IPS-20b (cell line): ENCODE results near the gene EREG.
"Not testable (repeated sequence)": the region's sequence is repeated elsewhere in the genome, so short reads cannot be mapped to it uniquely, and the experiment has no call there.

ENCODE experiments used
- H3K27ac ChIP-seq: one replicate; pipeline ENCODE4 v1.5.1; 2013; ENCODE audit warnings: low read length
- H3K27me3 ChIP-seq: 2 replicates; pipeline ENCODE4 v1.6.1; 2013; ENCODE audit warnings: mild to moderate bottlenecking, low read length, inconsistent platforms; ENCODE audit not compliant: insufficient read depth
- H3K36me3 ChIP-seq: 2 replicates; pipeline ENCODE4 v1.6.1; 2013; ENCODE audit warnings: low read depth, mild to moderate bottlenecking, inconsistent platforms, low read length, moderate library complexity; ENCODE audit not compliant: insufficient read depth
- H3K4me1 ChIP-seq: 2 replicates; pipeline ENCODE4 v1.6.1; 2013; ENCODE audit warnings: mild to moderate bottlenecking, control low read depth, inconsistent platforms, low read length, moderate library complexity; ENCODE audit not compliant: insufficient read depth
- H3K4me3 ChIP-seq: 2 replicates; pipeline ENCODE4 v1.5.1; 2013; ENCODE audit warnings: mild to moderate bottlenecking, low read length, inconsistent platforms
- H3K9ac ChIP-seq: 2 replicates; pipeline ENCODE4 v1.6.1; 2013; ENCODE audit warnings: low read depth, mild to moderate bottlenecking, inconsistent platforms, low read length, moderate library complexity
- H3K9me3 ChIP-seq: 2 replicates; pipeline ENCODE4 v1.6.1; 2013; ENCODE audit warnings: mild to moderate bottlenecking, low read depth, low read length, inconsistent platforms; ENCODE audit not compliant: insufficient read depth

Gene EREG

GRCh38 chr4:74391890-74392475 lies 27.0 kb downstream of the EREG start:
- Histone ChIP-seq H3K9me3 (no peaks in the 10 kb centered on the region), H3K27ac (no peak overlapping the region), H3K9ac (no peak overlapping the region), H3K4me1 (no peaks in the 10 kb centered on the region), H3K4me3 (no peak overlapping the region), H3K36me3 (no peaks in the 10 kb centered on the region), H3K27me3 (no peaks in the 10 kb centered on the region)

GRCh38 chr4:74394476-74395136 lies 29.7 kb downstream of the EREG start:
- Histone ChIP-seq H3K4me3 (no peak overlapping the region), H3K9me3 (no peaks in the 10 kb centered on the region), H3K4me1 (no peaks in the 10 kb centered on the region), H3K36me3 (no peaks in the 10 kb centered on the region), H3K27me3 (no peaks in the 10 kb centered on the region), H3K9ac (no peak overlapping the region), H3K27ac (no peak overlapping the region)

GRCh38 chr4:74395633-74396032 lies 30.7 kb downstream of the EREG start:
- Histone ChIP-seq H3K27me3 (no peaks in the 10 kb centered on the region), H3K4me1 (no peaks in the 10 kb centered on the region), H3K9ac (no peak overlapping the region), H3K36me3 (no peaks in the 10 kb centered on the region), H3K9me3 (no peaks in the 10 kb centered on the region), H3K27ac (no peak overlapping the region), H3K4me3 (no peak overlapping the region)

GRCh38 chr4:74397748-74398426 lies 32.9 kb downstream of the EREG start:
- no peak overlapping the region for H3K9ac ChIP-seq
- no peak overlapping the region for H3K4me3 ChIP-seq
- H3K36me3 ChIP-seq = no peaks in the 10 kb centered on the region
- no peaks in the 10 kb centered on the region for H3K4me1 ChIP-seq
- no peak overlapping the region for H3K27ac ChIP-seq
- H3K9me3 ChIP-seq = no peaks in the 10 kb centered on the region
- H3K27me3 ChIP-seq = no peaks in the 10 kb centered on the region

- not testable (repeated sequence) for H3K4me3 ChIP-seq, H3K27me3 ChIP-seq, H3K9ac ChIP-seq, H3K4me1 ChIP-seq, H3K27ac ChIP-seq, H3K36me3 ChIP-seq, H3K9me3 ChIP-seq
These were observed 34.1 kb downstream of the EREG start for GRCh38 chr4:74398894-74399589.

GRCh38 chr4:74400395-74400794 lies 35.5 kb downstream of the EREG start:
- H3K4me1 ChIP-seq = no peaks in the 10 kb centered on the region
- no peak overlapping the region for H3K4me3 ChIP-seq
- no peaks in the 10 kb centered on the region for H3K9me3 ChIP-seq
- H3K27ac ChIP-seq = no peak overlapping the region
- H3K36me3 ChIP-seq = no peaks in the 10 kb centered on the region
- no peaks in the 10 kb centered on the region for H3K27me3 ChIP-seq
- no peak overlapping the region for H3K9ac ChIP-seq

- no peaks in the 10 kb centered on the region for H3K9me3 ChIP-seq
- H3K36me3 ChIP-seq = no peaks in the 10 kb centered on the region
- no peak overlapping the region for H3K4me3 ChIP-seq
- no peaks in the 10 kb centered on the region for H3K4me1 ChIP-seq
- H3K27ac ChIP-seq = no peak overlapping the region
- H3K9ac ChIP-seq = no peak overlapping the region
- no peaks in the 10 kb centered on the region for H3K27me3 ChIP-seq
These were observed 37.9 kb downstream of the EREG start for GRCh38 chr4:74402692-74403456.

- Histone ChIP-seq H3K27me3 (no peaks in the 10 kb centered on the region), H3K9me3 (no peaks in the 10 kb centered on the region), H3K4me3 (no peak overlapping the region), H3K36me3 (no peaks in the 10 kb centered on the region), H3K4me1 (peaks cover 8% of the 10 kb centered on the region), H3K27ac (no peak overlapping the region), H3K9ac (no peak overlapping the region)
These were observed 42.9 kb downstream of the EREG start for GRCh38 chr4:74407891-74408290.

- Histone ChIP-seq H3K36me3 (no peaks in the 10 kb centered on the region), H3K9ac (no peak overlapping the region), H3K27ac (no peak overlapping the region), H3K4me3 (no peak overlapping the region), H3K4me1 (peaks cover 8% of the 10 kb centered on the region), H3K9me3 (no peaks in the 10 kb centered on the region), H3K27me3 (no peaks in the 10 kb centered on the region)
These were observed 43.7 kb downstream of the EREG start for GRCh38 chr4:74408639-74409038.

GRCh38 chr4:74410272-74410671 lies 45.3 kb downstream of the EREG start:
- Histone ChIP-seq H3K9ac (no peak overlapping the region), H3K27me3 (no peaks in the 10 kb centered on the region), H3K27ac (no peak overlapping the region), H3K36me3 (no peaks in the 10 kb centered on the region), H3K4me1 (peaks cover 8% of the 10 kb centered on the region), H3K9me3 (no peaks in the 10 kb centered on the region), H3K4me3 (no peak overlapping the region)

- Histone ChIP-seq H3K27ac (no peak overlapping the region), H3K4me1 (peaks cover 8% of the 10 kb centered on the region), H3K4me3 (no peak overlapping the region), H3K36me3 (no peaks in the 10 kb centered on the region), H3K9me3 (no peaks in the 10 kb centered on the region), H3K27me3 (no peaks in the 10 kb centered on the region), H3K9ac (no peak overlapping the region)
These were observed 47.3 kb downstream of the EREG start for GRCh38 chr4:74412225-74412624.
